ENCODE measurements around the gene ELMO3. TPM values are rescaled to one million over a fixed set of nuclear protein-coding genes. Genes with fewer than 3 reads are reported as not detected.

Gene ELMO3
- total RNA-seq, 6 experiments from 2014 or later = 0.79 to 1.3 (median 1.1) TPM

DNA sequence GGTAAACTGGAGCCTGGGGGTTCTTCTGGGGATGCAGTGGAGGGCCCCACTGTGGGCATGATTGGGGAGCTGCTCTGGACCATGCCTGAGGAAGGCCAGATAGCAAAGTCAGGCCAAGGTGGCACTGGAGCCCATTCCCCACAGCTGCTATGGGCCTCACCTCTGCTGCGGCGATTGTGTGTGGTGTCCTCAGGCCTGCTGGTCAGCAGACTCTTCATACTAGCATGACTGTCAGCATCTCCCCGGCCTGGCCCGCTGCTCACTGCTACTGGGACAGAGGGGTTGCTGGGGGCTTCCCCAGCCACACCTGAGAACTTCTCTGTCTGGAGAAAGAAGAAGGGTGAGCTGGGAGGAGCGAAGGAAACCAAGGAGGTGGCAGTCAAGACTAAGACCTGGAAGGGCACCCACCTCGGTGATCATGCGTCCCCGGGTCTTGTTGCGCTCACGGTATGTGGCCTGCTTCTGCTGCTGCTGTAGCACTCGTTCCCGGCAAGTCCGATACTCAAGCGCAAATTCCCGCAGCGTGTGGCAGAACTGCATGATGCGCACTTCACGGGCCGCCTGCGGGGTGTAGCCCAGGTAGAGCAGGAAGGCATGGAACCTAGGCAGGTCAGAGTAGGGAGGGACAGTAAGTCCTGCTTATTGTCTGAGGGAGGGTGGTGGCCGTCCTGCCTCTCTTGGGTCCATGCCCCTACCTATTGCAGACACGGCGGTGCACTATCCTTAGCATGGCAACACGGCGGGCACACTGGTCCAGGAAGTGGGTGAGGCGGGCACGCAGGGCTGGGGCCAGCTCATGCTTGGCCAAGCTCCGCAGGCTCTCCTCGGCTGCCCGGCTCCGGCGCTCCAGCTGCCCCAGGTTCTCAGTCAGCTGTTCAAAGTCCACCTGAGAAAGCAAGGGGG lies 31.2 kb downstream of the ELMO3 start:
- Mint-ChIP-seq H3K4me1 (ENCODE audit: low read depth) (peaks cover 24% of the 10 kb centered on the region), H3K36me3 (ENCODE audit: low read depth) (peaks cover 28% of the 10 kb centered on the region), H3K27ac (no peak overlapping the region), H3K27me3 (ENCODE audit: insufficient read depth) (peaks cover 8% of the 10 kb centered on the region), H3K9me3 (no peaks in the 10 kb centered on the region), H3K4me3 (no peak overlapping the region)
- no peak for DNase-seq
- TF ChIP-seq, protein P1, sequence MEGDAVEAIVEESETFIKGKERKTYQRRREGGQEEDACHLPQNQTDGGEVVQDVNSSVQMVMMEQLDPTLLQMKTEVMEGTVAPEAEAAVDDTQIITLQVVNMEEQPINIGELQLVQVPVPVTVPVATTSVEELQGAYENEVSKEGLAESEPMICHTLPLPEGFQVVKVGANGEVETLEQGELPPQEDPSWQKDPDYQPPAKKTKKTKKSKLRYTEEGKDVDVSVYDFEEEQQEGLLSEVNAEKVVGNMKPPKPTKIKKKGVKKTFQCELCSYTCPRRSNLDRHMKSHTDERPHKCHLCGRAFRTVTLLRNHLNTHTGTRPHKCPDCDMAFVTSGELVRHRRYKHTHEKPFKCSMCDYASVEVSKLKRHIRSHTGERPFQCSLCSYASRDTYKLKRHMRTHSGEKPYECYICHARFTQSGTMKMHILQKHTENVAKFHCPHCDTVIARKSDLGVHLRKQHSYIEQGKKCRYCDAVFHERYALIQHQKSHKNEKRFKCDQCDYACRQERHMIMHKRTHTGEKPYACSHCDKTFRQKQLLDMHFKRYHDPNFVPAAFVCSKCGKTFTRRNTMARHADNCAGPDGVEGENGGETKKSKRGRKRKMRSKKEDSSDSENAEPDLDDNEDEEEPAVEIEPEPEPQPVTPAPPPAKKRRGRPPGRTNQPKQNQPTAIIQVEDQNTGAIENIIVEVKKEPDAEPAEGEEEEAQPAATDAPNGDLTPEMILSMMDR (IDR thresholded peaks at IDR 0.05) = no peak

DNA sequence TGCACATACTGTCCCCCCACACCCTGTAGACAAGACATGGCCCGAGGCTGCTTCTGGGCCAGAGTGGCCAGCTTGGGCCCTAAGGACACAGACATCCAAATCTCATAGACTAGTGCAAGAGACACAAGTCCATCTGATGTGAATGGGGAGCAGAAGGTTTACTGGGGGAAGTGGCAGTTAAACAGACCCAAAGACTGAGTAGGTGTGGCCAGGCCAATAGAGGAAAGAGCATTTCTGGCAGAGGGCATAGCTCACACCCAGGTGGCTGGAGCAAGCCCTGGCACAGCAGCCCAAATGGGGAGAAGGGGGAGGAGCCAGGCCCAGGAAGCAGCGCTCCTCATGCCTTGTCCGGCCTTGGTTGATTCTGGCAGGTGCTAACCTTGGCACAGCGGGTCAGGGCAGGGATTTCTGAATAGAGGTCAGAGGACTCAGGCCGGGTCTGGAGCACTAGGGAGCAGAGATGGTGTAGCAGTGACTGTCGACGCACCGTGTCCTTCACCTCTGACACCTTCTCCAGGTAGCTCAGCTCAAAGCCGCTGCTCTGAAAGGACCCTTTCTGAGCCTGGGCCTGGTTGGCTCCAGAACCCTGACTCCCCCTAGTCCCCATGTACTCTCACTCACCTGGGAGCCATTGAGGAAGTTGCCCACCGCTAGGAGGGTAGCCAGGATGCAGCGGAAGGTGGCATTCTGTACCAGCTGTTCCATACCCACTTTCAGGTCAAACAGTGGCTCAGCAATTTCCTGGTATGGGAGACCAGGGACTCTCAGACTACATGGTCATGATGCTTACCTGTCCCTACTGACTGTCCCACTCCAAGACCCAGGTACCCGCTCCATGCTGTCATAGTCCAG lies 32.1 kb downstream of the ELMO3 start:
- H3K27ac Mint-ChIP-seq = no peak overlapping the region; the same call in 1 of the 2 replicates
- H3K4me1 Mint-ChIP-seq (ENCODE audit: low read depth) = peaks cover 15% of the 10 kb centered on the region
- H3K4me3 Mint-ChIP-seq = no peak overlapping the region
- H3K27me3 Mint-ChIP-seq (ENCODE audit: insufficient read depth) = peaks cover 8% of the 10 kb centered on the region
- DNase-seq = no peak
- peaks cover 30% of the 10 kb centered on the region for H3K36me3 Mint-ChIP-seq (ENCODE audit: low read depth)
- TF ChIP-seq, protein P1 (IDR thresholded peaks at IDR 0.05) = no peak
- H3K9me3 Mint-ChIP-seq = no peaks in the 10 kb centered on the region

DNA sequence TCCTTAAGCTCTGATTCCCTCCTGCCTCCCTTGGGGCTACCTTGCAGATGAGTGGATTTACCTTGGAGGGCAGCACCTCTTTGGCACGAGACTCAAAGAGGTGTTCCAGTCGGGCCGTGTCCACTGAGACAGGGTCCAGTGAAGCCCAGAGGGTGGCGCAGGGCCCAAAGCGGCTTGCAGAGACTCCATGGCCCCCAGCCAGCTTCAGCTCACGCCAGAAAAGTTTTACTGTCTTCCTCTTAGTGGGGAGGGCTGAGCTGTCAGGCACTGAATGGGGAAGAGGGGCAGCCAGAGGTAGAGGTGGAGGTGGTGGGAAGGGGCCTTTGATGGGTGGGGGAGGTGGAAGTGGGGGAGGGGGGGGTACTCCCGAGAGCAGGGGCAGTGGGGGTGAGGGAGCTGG lies 34.7 kb downstream of the ELMO3 start:
- TF ChIP-seq, protein P1 (IDR thresholded peaks at IDR 0.05) = no peak
- H3K4me1 Mint-ChIP-seq (ENCODE audit: low read depth) = no peaks in the 10 kb centered on the region
- no peak overlapping the region for H3K4me3 Mint-ChIP-seq
- no peak for DNase-seq
- no peaks in the 10 kb centered on the region for H3K9me3 Mint-ChIP-seq
- H3K27ac Mint-ChIP-seq = no peak overlapping the region
- peaks cover 36% of the 10 kb centered on the region for H3K36me3 Mint-ChIP-seq (ENCODE audit: low read depth)
- H3K27me3 Mint-ChIP-seq (ENCODE audit: insufficient read depth) = peaks cover 5% of the 10 kb centered on the region

DNA sequence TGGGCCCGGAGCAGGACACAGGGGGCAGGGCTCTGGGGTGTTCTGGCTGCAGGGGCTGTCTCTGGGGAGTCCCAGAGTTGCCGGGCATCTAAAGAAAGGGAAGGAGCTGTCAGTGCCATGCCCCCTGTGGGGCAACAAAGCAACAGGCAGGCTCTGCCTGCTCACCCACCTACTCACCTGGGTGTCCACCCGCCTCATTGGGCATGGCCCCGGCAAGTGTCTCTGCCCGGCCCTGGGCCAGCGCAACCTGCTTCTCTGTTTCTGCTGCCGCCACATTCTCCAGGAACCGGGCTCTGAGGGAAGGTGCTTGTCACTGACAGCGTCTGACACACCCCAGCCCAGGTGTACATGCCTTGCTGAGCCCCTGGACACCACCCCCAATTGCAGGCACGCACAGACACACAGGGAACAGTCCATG lies 35.3 kb downstream of the ELMO3 start:
- Mint-ChIP-seq H3K9me3 (no peaks in the 10 kb centered on the region), H3K36me3 (ENCODE audit: low read depth) (peaks cover 38% of the 10 kb centered on the region), H3K4me3 (no peak overlapping the region), H3K4me1 (ENCODE audit: low read depth) (no peaks in the 10 kb centered on the region), H3K27ac (no peak overlapping the region), H3K27me3 (ENCODE audit: insufficient read depth) (peaks cover 5% of the 10 kb centered on the region)
- no peak for DNase-seq
- TF ChIP-seq, protein P1 (IDR thresholded peaks at IDR 0.05) = no peak

DNA sequence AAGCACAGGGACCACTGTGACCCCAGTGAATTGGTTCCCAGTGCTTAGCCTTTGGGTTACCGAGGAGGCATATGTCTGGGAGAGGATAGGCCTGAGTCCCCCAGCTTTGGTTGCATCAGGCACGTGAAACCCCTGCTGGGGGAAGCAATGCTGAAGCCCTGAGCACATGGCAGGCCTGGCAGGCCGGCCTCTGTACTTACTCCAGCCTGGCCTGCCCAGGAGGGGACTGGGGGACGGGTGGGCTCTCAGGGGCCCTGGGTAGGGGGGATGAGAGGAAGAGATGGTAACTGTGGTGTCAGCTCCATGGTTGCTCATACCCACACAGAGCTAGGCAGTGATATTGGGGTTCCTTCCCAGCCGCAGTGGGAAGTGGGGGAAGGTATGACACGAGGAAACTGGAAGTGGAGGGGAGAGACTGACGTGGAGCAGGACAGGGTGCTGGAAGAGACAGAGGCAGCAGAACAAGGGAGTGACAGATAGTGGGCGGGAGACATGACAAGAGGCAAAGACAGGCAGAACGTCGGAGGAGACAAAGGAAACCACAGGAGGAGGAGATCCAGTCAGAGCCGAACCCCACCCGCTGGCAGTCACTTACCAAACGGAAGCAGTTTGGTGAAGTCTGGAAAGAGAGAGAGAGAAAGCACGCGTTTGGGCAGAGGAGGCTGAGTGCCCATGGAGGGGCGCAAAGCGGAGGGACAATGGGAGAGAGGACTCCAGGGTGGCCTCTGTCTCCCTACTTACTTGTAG lies 37.1 kb downstream of the ELMO3 start:
- no peak overlapping the region for H3K4me3 Mint-ChIP-seq
- H3K27me3 Mint-ChIP-seq (ENCODE audit: insufficient read depth) = peaks cover 5% of the 10 kb centered on the region
- peaks cover 38% of the 10 kb centered on the region for H3K36me3 Mint-ChIP-seq (ENCODE audit: low read depth)
- DNase-seq = no peak
- no peaks in the 10 kb centered on the region for H3K9me3 Mint-ChIP-seq
- TF ChIP-seq, protein P1 (IDR thresholded peaks at IDR 0.05) = no peak
- H3K27ac Mint-ChIP-seq = peak overlapping the region; percentile 61; the same call in 1 of the 2 replicates
- H3K4me1 Mint-ChIP-seq (ENCODE audit: low read depth) = peaks cover 17% of the 10 kb centered on the region
